AG09309 (cell line): Measurements from ENCODE around the gene PRSS3.
"Not testable (repeated sequence)": the region's sequence is repeated elsewhere in the genome, so short reads cannot be mapped to it uniquely, and the experiment has no call there.

ENCODE experiments used
- DNase-seq: peaks from one replicate; pipeline ENCODE4 v3.0.0-alpha.2; 2010; ENCODE audit warnings: low read depth
- H3K4me3 ChIP-seq: 2 replicates; pipeline ENCODE4 v1.5.1; 2011; ENCODE audit warnings: mild to moderate bottlenecking, low read depth, low read length, moderate library complexity; ENCODE audit not compliant: control insufficient read depth
- CTCF ChIP-seq: IDR thresholded peaks from 2 replicates; pipeline ENCODE4 v1.5.1; 2011; ENCODE audit warnings: mild to moderate bottlenecking, low read depth, low read length, inconsistent platforms; ENCODE audit not compliant: insufficient read depth, control insufficient read depth; ENCODE audit errors: missing control alignments

The PRSS3 gene

GRCh38 chr9:33794560-33794959 is 801 bp upstream of the PRSS3 start:
- DNase-seq, result no peak
- no peak for TF ChIP-seq CTCF

GRCh38 chr9:33795819-33796218 is 458 bp downstream of the PRSS3 start:
- no peak for TF ChIP-seq CTCF
- no peak overlapping the region for H3K4me3 ChIP-seq
- no peak for DNase-seq

More at GRCh38 chr9:33794560-33794959, 801 bp upstream of the PRSS3 start:
- no peak overlapping the region for H3K4me3 ChIP-seq

- not testable (repeated sequence) for H3K4me3 ChIP-seq, DNase-seq
Measured at GRCh38 chr9:33796679-33797078, 1.3 kb downstream of the PRSS3 start.

- no peak for DNase-seq
- no peak for TF ChIP-seq CTCF
- no peak overlapping the region for H3K4me3 ChIP-seq
Measured at GRCh38 chr9:33797837-33798236, 2.5 kb downstream of the PRSS3 start.

GRCh38 chr9:33798545-33798944 is 3.2 kb downstream of the PRSS3 start:
- no peak overlapping the region for H3K4me3 ChIP-seq
- TF ChIP-seq CTCF, result no peak
- no peak for DNase-seq

- no peak for DNase-seq
- TF ChIP-seq CTCF, result no peak
- H3K4me3 ChIP-seq, result no peak overlapping the region
Measured at GRCh38 chr9:33799928-33800704, 4.8 kb downstream of the PRSS3 start.

- no peak for TF ChIP-seq CTCF
- H3K4me3 ChIP-seq, result no peak overlapping the region
- DNase-seq, result no peak
Measured at GRCh38 chr9:33800886-33801285, 5.5 kb downstream of the PRSS3 start.

GRCh38 chr9:33801943-33802500 is 6.7 kb downstream of the PRSS3 start:
- DNase-seq, H3K4me3 ChIP-seq: not testable (repeated sequence)

- DNase-seq, H3K4me3 ChIP-seq: not testable (repeated sequence)
Measured at GRCh38 chr9:33804196-33804595, 8.8 kb downstream of the PRSS3 start.

GRCh38 chr9:33807156-33807555 is 11.8 kb downstream of the PRSS3 start:
- H3K4me3 ChIP-seq, DNase-seq: not testable (repeated sequence)

GRCh38 chr9:33808979-33809322 is 13.6 kb downstream of the PRSS3 start:
- not testable (repeated sequence) for H3K4me3 ChIP-seq, DNase-seq
